Activated T-cell treated with anti-CD3 and anti-CD28 coated beads, Interleukin-2, amount 50 U/mL, for 24 hours (primary cell): ENCODE measurements around the gene SNX21.

Experiments used
- DNase-seq: peaks from one replicate; pipeline ENCODE4 v3.0.0-alpha.2; 2020
- H3K27ac Mint-ChIP-seq: 2 replicates; pipeline ENCODE4 v1.8.0; 2020; ENCODE audit warnings: mild to moderate bottlenecking, mixed read lengths
- H3K27me3 Mint-ChIP-seq: 2 replicates; pipeline ENCODE4 v1.8.0; 2020; ENCODE audit warnings: mixed read lengths
- H3K36me3 Mint-ChIP-seq: 2 replicates; pipeline ENCODE4 v1.8.0; 2020; ENCODE audit warnings: low read depth, mixed read lengths
- H3K4me1 Mint-ChIP-seq: 2 replicates; pipeline ENCODE4 v1.8.0; 2020; ENCODE audit warnings: low read depth, mixed read lengths
- H3K4me3 Mint-ChIP-seq: 2 replicates; pipeline ENCODE4 v1.8.0; 2020; ENCODE audit warnings: mild to moderate bottlenecking, moderate library complexity, mixed read lengths
- H3K9me3 Mint-ChIP-seq: 2 replicates; pipeline ENCODE4 v1.8.0; 2020; ENCODE audit warnings: mixed read lengths

Gene SNX21

DNA sequence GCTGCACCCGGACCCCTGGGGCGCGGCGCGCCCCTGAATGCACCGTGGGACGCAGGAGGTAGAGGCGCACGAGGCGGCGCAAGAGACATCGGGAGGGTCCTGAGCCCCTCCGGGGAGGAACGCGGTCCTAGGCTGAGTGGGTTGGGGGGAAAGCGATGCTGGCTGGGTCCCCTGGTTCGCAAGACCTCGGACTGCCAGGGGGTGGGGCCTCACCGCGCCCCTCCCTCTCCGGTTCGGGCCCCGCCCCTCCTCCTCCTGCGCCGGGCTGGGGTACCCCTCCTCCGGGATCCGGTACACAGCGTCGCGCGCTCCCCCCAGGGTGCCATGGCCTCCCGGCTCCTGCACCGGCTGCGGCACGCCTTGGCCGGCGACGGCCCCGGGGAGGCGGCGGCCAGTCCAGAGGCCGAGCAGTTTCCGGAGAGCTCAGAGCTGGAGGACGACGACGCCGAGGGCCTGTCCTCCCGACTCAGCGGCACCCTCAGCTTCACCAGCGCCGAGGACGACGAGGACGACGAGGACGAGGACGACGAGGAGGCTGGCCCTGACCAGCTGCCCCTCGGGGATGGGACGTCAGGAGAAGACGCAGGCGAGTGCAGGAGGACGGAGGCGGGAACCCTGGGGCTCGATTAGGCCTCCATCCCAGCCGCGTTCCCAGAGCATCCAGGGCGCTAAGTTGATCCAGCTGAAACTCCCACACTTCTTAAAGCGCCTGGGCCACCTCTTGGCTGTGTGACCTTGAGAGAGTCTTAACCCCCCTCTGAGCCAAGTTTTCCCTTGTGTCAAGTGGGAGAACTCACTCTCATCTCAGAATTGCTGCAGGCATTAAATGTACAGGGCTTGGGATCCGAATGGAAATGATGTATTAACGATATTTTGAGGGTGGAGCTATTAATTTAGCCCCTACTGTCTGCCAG is 541 bp downstream of the SNX21 start:
- H3K27ac Mint-ChIP-seq = no peak overlapping the region

DNA sequence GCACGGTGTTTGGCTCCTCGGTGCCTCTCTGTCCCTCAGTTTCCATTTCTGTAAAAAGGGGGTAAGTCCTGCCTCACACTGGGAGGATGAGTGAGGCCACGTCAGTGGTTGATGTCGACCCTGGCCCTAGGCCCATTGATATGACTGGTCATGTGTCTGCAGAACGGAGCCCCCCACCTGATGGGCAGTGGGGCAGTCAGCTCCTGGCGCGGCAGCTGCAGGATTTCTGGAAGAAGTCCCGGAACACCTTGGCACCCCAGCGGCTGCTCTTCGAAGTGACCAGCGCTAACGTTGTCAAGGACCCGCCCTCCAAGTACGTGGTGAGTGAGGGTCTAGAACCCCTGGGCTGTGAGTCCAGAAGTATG is 1.2 kb downstream of the SNX21 start:
- peak overlapping the region; percentile 71 for H3K4me3 Mint-ChIP-seq
- H3K4me1 Mint-ChIP-seq = peaks cover 12% of the 10 kb centered on the region
- H3K36me3 Mint-ChIP-seq = no peaks in the 10 kb centered on the region
- H3K27ac Mint-ChIP-seq = no peak overlapping the region
- H3K27me3 Mint-ChIP-seq = no peaks in the 10 kb centered on the region
- no peak for DNase-seq
- no peaks in the 10 kb centered on the region for H3K9me3 Mint-ChIP-seq

More for the DNA sequence above, 541 bp downstream of the SNX21 start:
- Mint-ChIP-seq H3K36me3 (no peaks in the 10 kb centered on the region), H3K27me3 (no peaks in the 10 kb centered on the region), H3K4me1 (peaks cover 12% of the 10 kb centered on the region), H3K4me3 (peak overlapping the region; percentile 71), H3K9me3 (no peaks in the 10 kb centered on the region)
- peak; percentile 74 for DNase-seq

DNA sequence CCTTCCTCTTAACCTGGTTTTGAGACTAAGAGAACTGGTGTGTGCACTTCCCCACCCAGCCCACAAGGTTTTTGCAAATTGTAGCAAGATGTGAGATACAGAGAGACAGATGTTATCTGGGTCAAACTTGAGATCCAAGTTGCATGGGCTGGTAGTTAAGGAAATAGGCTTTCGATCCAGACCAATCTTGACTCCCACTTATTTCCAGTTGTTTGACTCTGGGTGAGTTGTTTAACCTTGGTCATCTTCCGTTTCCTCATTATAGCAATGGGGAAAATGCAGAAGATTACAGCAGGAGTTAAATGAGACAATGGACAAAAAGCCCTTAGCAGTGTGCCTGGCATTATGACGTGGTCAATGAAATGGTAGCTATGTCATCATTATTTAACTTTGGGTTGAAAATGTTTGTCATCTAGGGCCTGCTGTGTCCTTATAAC is 1.7 kb downstream of the SNX21 start:
- Mint-ChIP-seq H3K4me3 (no peak overlapping the region), H3K27ac (no peak overlapping the region)

DNA sequence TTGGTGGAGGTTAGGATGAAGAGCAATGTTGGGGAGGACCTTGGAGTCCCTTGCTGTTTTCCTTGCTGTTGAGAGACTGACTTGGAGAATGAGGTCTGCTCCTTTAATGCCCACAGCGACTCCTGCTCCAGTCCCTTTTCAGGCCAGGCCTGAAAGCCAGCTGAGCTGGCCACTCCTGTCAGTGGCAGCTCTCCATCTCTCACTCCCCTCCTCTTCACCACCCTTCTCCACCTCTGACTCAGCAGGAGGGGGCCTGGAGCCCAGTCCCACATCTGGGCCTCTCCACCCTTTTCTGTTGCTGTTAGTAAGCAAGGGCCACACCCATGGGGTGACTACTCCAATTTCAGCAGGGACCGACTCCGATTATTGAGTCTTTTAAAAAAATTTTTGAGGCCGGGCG is 2.2 kb downstream of the SNX21 start:
- Mint-ChIP-seq H3K36me3 (no peaks in the 10 kb centered on the region), H3K27me3 (no peaks in the 10 kb centered on the region), H3K27ac (no peak overlapping the region), H3K4me3 (no peak overlapping the region), H3K9me3 (no peaks in the 10 kb centered on the region), H3K4me1 (peaks cover 12% of the 10 kb centered on the region)
- no peak for DNase-seq

More for the DNA sequence above, 1.7 kb downstream of the SNX21 start:
- DNase-seq = no peak
- H3K36me3 Mint-ChIP-seq = no peaks in the 10 kb centered on the region
- H3K9me3 Mint-ChIP-seq = no peaks in the 10 kb centered on the region
- H3K27me3 Mint-ChIP-seq = no peaks in the 10 kb centered on the region
- H3K4me1 Mint-ChIP-seq = peaks cover 12% of the 10 kb centered on the region

DNA sequence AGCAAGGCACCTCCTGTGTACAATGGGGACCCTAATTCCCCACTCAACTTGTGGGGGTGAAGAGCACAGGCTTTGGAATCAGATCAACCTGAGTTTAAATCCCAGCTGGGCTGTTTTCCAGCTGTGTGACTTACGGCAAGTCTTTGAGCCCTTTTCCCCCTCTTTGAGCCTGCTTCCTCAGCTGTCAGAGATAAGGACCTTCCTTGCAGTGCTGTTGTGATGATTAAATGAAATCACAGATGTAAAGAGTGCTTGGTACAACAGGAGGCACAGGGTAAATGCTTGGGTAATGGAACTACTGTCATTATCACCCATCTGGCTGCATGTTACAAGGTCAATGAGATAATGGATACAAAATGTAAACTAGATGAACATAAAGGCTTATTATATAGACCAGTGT is 3.2 kb downstream of the SNX21 start:
- H3K9me3 Mint-ChIP-seq = no peaks in the 10 kb centered on the region
- H3K27me3 Mint-ChIP-seq = no peaks in the 10 kb centered on the region
- no peak overlapping the region for H3K27ac Mint-ChIP-seq
- H3K36me3 Mint-ChIP-seq = peaks cover 6% of the 10 kb centered on the region
- no peak for DNase-seq
- no peak overlapping the region for H3K4me3 Mint-ChIP-seq
- H3K4me1 Mint-ChIP-seq = peaks cover 12% of the 10 kb centered on the region

DNA sequence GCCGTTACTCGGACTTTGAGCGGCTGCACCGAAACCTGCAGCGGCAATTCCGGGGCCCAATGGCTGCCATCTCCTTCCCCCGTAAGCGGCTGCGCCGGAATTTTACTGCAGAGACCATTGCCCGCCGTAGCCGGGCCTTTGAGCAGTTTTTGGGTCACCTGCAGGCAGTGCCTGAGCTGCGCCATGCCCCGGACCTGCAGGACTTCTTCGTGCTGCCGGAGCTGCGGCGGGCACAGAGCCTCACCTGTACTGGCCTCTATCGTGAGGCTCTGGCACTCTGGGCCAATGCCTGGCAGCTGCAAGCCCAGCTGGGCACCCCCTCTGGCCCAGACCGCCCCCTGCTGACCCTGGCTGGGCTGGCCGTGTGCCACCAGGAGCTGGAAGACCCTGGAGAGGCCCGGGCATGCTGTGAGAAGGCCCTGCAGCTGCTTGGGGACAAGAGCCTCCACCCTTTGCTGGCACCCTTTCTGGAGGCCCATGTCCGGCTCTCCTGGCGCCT is 7.2 kb downstream of the SNX21 start:
- Mint-ChIP-seq H3K4me3 (no peak overlapping the region), H3K4me1 (no peaks in the 10 kb centered on the region), H3K36me3 (peaks cover 41% of the 10 kb centered on the region), H3K9me3 (no peaks in the 10 kb centered on the region), H3K27me3 (no peaks in the 10 kb centered on the region), H3K27ac (no peak overlapping the region)
- DNase-seq = no peak

DNA sequence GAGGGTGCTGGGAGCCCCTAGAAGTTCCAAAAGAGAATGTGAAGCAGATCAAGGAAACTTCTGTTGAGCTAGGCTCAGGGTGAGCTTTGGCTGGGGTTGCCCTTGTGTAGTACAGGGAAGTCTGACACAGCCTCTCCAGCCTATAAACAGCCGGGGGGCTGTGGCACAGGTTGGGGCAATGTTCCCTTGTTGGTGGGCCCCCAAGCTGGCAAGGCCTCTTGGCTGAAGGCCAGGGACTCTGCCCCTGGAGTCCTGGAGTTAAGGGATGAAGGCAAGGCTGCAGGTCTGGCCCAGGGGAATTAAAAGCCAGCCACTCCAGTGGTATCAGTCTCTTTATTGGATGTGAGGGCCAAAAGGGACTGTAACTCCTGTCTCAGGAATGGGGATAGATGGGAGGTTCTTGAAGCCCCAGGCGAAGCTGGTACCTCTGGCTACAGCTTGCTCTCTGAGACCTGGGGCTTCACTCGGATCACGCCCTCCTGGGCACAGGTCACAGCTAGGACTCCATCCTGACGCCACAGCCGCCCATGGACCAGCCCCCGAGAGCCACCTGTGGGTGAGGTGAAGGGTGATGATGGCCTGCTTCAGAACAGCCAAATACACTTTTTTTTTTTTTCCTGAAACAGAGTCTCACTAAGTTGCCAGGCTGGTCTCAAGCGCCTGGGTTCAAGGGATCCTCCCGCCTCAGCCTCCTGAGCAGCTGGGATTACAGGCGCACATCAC is 8.0 kb downstream of the SNX21 start:
- Mint-ChIP-seq H3K4me3 (no peak overlapping the region), H3K4me1 (no peaks in the 10 kb centered on the region), H3K36me3 (peaks cover 49% of the 10 kb centered on the region), H3K27ac (no peak overlapping the region), H3K27me3 (no peaks in the 10 kb centered on the region), H3K9me3 (no peaks in the 10 kb centered on the region)
- no peak for DNase-seq

DNA sequence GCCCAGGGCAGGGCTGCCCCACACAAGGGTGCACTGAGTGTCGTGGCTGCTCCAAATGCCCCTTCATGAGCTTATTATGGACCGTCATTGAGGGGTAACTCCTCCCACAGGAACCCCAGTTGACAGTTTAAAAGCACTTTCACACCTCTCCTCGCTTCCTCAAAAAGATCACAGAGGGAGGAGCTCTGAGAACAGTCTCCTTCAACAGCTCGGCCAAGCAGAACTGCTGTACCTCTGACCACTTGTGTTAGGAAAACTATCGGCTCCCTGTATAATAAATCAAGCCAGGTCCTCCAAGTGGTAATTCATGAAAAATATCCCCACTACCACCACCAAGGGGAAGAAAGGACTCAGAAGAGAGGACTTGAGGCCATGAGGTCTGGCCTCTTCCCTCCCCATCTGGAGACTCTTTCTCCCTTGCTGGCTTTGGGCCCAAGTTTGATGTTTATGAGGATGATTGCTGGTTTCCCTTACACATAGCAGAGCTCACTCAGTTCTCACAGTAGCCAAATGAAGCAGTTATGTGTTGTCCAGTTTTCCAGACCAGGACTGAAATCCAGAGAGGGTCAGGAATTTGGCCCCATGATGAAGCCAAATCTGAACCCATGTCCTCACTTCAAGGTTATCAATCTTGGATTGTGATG is 8.7 kb downstream of the SNX21 start:
- no peaks in the 10 kb centered on the region for H3K27me3 Mint-ChIP-seq
- H3K9me3 Mint-ChIP-seq = no peaks in the 10 kb centered on the region
- DNase-seq = no peak
- peaks cover 53% of the 10 kb centered on the region for H3K36me3 Mint-ChIP-seq
- no peaks in the 10 kb centered on the region for H3K4me1 Mint-ChIP-seq
- H3K27ac Mint-ChIP-seq = no peak overlapping the region
- no peak overlapping the region for H3K4me3 Mint-ChIP-seq

DNA sequence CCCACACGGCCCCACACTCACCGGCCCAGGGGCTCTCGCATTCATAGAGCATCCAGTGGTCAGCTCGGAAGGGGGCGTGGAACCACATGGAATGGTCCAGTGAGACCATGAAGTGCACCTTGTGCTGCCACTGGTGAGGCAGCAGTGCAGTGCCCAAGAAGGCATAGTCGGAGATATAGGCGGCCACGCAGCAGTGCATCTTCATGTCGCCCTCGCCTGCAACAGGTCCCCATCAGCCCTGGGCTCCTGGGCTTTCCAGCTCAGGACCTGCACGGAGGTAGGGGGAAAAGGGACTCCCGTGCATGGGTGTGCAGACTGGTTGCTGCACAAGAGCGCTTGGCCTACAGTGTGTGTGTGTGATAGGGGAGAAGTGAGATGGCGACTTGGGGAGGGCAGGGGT is 9.9 kb downstream of the SNX21 start:
- Mint-ChIP-seq H3K36me3 (peaks cover 60% of the 10 kb centered on the region), H3K9me3 (no peaks in the 10 kb centered on the region), H3K27me3 (no peaks in the 10 kb centered on the region), H3K4me3 (no peak overlapping the region), H3K4me1 (no peaks in the 10 kb centered on the region), H3K27ac (no peak overlapping the region)
- no peak for DNase-seq

DNA sequence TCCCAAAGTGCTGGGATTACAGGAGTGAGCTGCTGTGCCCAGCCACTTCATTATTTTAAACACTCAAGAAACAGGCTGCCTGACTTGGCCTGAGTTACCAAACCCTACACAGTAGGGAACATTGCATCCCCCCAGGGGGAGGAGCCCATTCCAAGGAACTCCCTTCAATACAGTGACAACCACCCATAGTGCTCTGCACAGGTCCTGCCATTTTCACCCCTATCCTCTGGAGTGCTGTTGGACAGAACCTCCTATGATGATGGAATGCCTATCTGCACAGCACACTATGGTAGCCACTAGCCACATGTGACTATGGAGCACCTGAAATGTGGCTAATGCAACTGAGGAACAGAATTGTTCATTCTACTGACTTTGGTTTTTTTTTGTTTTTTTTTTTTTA is 11.9 kb downstream of the SNX21 start:
- no peaks in the 10 kb centered on the region for H3K9me3 Mint-ChIP-seq
- H3K36me3 Mint-ChIP-seq = peaks cover 71% of the 10 kb centered on the region
- no peaks in the 10 kb centered on the region for H3K27me3 Mint-ChIP-seq
- no peak for DNase-seq
- no peaks in the 10 kb centered on the region for H3K4me1 Mint-ChIP-seq
- H3K4me3 Mint-ChIP-seq = no peak overlapping the region
- no peak overlapping the region for H3K27ac Mint-ChIP-seq

DNA sequence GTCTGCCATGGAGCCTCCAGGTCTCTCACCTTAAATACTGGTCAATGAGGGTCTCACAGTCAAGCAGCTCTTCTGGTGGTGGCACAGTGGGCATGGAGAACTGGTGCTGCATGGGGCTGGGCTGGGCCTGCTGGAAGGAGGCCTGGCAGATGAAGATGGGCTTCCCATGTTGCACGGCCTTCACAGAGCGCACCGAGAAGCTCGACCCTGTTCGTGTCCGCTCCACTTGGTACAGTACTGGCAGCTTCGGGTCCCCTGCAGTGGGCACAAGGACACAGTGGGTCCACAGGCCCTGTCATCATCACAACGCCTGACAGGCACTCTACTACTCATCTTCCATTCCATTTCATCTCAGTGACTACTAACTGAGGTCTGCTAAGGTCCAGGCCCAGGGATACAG is 14.8 kb downstream of the SNX21 start:
- H3K27ac Mint-ChIP-seq = no peak overlapping the region
- H3K4me1 Mint-ChIP-seq = peaks cover 5% of the 10 kb centered on the region
- DNase-seq = no peak
- no peak overlapping the region for H3K4me3 Mint-ChIP-seq
- no peaks in the 10 kb centered on the region for H3K9me3 Mint-ChIP-seq
- H3K27me3 Mint-ChIP-seq = no peaks in the 10 kb centered on the region
- peaks cover 75% of the 10 kb centered on the region for H3K36me3 Mint-ChIP-seq

DNA sequence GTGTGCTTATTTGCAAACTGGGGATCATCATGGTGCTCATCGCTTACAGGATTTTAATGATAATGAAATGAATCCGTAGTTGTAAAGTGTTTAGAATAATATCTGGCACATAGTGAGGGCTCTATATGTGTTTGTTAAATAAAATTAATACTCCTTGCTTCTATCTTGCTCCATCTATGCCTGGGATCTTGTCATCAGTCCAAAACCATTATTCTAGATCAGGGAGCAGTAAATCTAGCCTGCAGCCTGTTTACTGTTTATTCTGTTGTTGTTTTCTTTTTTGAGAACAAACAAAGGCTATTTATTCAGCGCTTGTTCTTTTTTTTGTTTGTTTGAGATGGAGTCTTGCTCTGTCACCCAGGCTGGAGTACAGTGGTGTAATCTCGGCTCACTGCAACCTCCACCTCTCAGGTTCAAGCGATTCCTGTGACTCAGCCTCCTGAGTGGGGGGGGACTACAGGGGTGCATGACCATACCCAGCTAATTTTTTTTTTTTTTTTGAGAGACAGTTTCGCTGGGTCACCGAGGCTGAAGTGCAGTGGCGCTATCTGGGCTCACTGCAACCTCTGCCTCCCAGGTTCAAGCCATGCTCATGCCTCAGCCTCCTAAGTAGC is 15.5 kb downstream of the SNX21 start:
- no peak for DNase-seq
- Mint-ChIP-seq H3K9me3 (no peaks in the 10 kb centered on the region), H3K4me3 (no peak overlapping the region), H3K36me3 (peaks cover 75% of the 10 kb centered on the region), H3K4me1 (peaks cover 9% of the 10 kb centered on the region), H3K27me3 (no peaks in the 10 kb centered on the region), H3K27ac (no peak overlapping the region)

DNA sequence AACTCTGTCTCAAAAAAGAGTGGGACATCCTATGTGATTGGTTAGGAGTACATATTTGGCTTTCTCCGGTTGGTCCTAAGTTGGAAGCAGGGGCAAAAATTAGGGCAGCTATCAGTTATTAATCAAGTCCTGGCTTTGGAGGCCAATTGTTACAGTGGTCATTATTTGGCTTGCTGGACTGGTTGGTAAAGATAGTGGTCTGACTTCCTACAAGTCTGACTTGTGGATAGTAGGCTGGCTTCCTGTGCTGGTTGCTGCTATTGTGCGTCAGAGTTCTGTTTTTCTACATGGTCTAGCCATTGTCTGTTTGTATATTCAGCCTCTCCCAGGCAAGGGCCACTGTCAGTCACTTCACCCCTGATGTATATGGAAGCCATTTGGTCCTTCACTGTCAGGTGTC is 16.6 kb downstream of the SNX21 start:
- DNase-seq = no peak
- Mint-ChIP-seq H3K4me3 (no peak overlapping the region), H3K27me3 (no peaks in the 10 kb centered on the region), H3K9me3 (no peaks in the 10 kb centered on the region), H3K4me1 (peaks cover 19% of the 10 kb centered on the region), H3K27ac (peak overlapping the region; percentile 23), H3K36me3 (peaks cover 77% of the 10 kb centered on the region)

DNA sequence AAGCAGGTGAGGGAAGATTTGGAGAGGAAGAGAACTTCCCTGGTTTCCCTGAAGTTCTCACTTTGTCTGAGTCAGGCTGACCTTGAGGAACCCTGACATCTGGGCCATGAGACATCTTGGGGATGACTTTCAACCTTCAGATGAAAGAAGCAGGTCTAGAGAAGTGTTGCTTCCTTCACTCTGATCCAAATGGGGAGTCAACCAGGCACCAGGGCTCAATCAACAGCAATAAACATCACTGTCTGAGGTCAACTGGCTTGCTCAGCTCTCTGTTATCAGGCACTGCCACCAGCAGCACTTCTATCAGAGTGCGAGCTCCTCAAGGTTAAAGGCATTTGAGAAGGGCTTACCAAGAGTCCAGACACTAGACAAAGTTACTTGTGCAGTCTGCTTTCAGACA is 17.3 kb downstream of the SNX21 start:
- Mint-ChIP-seq H3K4me1 (peaks cover 23% of the 10 kb centered on the region), H3K27ac (no peak overlapping the region), H3K27me3 (no peaks in the 10 kb centered on the region), H3K36me3 (peaks cover 70% of the 10 kb centered on the region), H3K9me3 (no peaks in the 10 kb centered on the region), H3K4me3 (no peak overlapping the region)
- DNase-seq = no peak
